Astrocyte of the spinal cord (primary cell): ENCODE results near the gene AKR1C1.
"Not testable (repeated sequence)": the region's sequence is repeated elsewhere in the genome, so short reads cannot be mapped to it uniquely, and the experiment has no call there.

Source experiments
- DNase-seq: peaks from one replicate; pipeline ENCODE4 v3.0.0; 2011; ENCODE audit warnings: low read depth, low spot score
- H3K4me3 ChIP-seq: 2 replicates; pipeline ENCODE4 v1.5.1; 2011; ENCODE audit warnings: low read depth, mild to moderate bottlenecking, low read length, moderate library complexity
- in situ Hi-C: cut with HindIII; loops from 2 replicates; pipeline ENCODE4 v1.10.0; 2017; ENCODE audit warnings: low sequenced_read_pairs
- TF ChIP-seq, protein P1 (sequence below): IDR thresholded peaks from 2 replicates; pipeline ENCODE4 v1.5.1; 2012; ENCODE audit warnings: low read depth, mild to moderate bottlenecking, low read length, inconsistent platforms

Gene AKR1C1

DNA sequence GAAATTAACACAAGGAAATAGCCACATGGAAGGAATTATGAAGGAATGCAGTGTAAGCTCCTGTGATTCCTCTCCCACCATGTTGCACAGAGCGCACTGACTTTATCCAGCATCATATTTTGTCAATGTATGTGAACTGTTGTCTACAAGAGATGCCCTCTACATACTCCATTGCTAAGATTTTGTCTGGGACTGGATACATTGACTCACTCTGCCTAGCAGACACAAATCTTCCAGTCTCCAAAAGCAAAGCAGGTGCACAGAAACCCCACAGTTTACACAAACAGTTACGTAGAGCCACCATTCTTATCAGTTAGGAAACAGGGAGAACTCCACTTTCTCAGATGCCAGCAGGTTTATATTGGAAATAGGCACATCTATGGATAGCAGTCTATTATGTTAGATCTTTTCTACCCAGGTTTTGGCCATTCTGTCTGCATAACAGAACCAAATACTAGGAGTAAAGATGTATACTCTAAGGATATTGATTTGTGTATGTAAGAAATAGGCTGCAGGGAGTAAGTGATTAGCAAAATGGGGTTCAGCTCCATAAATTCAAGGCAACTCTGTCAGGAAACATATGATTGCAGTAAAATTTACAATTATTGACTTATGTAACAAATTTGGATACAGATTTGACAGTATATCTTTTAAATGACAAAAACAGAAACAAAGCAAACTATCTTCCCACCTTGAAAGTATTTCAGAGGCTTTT is 39.0 kb downstream of the AKR1C1 start:
- TF ChIP-seq, protein P1, sequence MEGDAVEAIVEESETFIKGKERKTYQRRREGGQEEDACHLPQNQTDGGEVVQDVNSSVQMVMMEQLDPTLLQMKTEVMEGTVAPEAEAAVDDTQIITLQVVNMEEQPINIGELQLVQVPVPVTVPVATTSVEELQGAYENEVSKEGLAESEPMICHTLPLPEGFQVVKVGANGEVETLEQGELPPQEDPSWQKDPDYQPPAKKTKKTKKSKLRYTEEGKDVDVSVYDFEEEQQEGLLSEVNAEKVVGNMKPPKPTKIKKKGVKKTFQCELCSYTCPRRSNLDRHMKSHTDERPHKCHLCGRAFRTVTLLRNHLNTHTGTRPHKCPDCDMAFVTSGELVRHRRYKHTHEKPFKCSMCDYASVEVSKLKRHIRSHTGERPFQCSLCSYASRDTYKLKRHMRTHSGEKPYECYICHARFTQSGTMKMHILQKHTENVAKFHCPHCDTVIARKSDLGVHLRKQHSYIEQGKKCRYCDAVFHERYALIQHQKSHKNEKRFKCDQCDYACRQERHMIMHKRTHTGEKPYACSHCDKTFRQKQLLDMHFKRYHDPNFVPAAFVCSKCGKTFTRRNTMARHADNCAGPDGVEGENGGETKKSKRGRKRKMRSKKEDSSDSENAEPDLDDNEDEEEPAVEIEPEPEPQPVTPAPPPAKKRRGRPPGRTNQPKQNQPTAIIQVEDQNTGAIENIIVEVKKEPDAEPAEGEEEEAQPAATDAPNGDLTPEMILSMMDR: no peak
- in situ Hi-C loops: no loop called here
- no peak overlapping the region for H3K4me3 ChIP-seq
- DNase-seq: no peak

DNA sequence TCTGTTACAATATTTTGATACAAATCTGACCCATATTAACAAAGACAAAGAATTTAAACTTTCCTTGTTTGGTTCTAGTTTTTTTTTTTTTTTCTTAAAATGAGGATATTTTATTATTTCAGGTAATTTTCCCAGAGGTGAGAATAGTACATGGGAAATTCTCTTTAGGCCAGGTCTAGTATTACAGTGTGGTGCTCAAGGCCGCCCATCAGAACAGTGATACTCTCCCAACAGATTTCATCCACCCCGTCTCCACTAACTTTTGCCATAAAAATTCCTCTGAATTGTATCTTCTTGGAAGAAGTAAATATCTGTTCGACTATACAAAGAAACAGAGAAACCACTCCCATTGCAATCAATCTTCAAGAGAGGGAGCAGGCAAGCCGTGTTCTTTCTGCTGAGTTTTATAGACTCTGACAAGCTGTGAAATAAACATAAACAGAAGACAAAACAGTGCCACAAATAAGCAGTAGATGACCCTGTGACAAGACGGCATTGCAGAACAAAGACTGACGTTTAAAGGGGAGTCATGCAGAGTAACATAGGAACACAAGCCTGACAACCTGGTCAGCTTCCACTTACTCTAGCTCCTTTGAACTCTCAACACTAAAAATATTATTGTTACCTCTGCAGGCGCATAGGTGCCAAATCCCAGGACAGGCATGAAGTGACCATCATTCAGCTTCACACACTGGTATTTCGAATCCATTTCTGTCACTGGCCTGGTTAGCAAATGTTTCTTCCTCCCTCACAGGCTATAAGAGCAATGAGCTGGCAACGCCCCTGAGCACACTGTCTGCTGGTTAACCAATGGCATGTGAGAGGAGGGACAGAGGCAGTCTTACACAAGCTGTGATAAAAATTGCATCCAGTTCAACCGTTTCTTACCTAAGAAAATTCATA is 40.2 kb downstream of the AKR1C1 start, which contains the start of gene AKR1C2:
Gene AKR1C2 (minus strand): TSS at position 731 of the 903 bp plus-strand sequence. CDS start 22 bp downstream, at position 709.
- H3K4me3 ChIP-seq, in situ Hi-C loops, DNase-seq: not testable (repeated sequence)

DNA sequence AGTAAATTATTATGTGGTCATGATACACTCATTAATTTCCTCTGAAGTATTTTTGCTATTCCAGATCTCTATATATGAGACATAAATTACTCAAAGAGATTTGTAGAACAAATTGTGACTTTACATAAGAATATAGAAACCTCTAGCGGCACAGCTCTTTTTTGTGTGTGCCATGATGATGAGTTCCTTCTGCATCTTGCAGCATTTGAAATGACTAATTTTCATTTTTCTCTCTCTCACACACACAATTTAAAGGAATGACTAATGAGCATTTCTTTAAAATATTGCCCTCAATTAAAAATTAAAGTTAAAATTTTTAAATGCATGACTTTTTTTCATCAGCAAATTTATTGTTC is 40.8 kb downstream of the AKR1C1 start:
- in situ Hi-C loops, DNase-seq, H3K4me3 ChIP-seq: not testable (repeated sequence)

DNA sequence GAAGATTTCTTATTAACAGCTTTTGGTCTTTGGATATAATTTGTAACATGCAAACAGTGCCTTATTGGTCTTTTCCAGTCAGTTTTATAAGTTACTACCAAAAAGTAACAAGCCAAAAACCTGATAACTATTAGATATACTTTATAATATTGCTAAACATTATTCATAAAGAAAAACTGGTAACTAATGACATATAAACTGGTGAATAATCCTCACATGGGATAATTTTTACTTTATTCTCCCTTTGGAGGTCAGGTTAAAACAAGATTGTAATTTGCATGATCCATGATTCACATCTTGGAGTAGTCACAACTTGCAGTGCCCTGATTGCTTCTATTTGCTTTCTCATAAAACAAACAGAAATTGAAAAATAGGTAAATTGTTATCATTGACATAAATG is 41.3 kb downstream of the AKR1C1 start:
- in situ Hi-C loops, H3K4me3 ChIP-seq, DNase-seq: not testable (repeated sequence)

DNA sequence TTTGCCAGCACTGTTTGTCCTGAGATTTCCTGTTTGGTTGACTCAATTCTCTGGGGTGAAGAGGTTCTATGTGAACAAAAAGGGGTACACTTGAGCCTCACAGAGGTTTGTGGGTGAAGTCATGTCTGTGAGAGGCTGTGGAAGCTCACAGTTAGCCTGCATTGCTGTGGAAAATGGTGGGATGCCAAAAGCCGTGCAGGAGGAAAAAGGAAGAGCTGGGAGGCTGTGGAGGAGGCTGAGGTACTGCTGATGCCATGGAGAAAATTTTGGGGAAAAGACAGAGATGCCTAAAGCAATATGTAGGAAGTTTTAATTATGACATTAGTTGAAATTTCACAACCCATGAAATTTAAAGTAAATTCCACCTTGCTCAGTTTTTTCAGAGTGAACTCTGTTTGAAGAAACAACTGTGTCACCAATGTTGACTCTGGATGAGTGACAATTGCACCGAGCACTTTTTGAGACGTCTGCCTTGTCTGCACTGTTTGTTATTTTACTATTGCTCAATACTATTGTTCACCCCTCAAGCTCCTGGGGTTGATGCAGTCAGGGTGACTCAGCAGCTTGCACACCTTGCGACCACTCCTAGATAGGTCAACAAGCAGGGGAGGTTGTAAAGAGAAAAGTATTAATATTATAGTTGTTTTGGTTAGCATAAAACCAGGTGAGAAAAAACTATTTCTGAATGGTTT is 45.8 kb downstream of the AKR1C1 start:
- in situ Hi-C loops, DNase-seq: not testable (repeated sequence)

DNA sequence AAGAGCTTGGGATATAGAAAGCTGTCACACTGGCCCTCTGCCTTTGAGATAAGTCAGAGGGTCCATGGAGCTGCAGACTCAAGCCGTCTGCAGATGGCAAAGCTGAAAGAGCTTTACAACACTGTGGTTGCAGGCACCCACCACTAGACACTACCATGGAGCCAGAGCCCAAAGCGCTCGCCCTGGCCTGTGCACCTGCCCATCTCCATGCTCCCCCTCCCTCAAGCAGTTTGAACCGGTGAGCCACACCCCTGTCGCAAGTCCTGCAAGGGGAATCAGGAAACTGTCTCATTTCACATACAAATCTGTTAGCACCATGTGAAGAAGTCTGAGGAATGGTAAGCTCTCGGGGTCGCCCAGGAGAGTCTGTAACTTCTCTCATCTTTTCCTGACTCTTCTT is 46.8 kb downstream of the AKR1C1 start:
- H3K4me3 ChIP-seq, DNase-seq, in situ Hi-C loops: not testable (repeated sequence)

More for the DNA sequence above, 45.8 kb downstream of the AKR1C1 start:
- H3K4me3 ChIP-seq: not testable (repeated sequence)

DNA sequence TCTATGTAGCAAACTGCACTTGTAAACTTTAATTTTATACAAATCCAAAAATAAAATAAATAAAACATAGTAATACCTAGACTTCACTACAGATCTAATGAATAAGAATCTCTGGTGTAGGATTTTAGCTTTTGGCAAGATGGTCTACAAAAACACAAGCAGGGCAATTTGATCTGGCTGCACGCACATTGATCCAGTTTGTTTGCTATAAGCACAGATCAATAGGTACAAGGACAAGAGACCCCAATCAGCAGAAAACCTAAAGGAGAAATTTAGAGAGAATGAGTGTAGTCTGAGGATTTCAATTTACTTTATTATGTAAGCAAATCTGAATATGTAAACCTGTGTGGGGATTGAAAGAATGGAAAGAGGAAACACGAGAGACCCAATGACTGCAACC is 48.2 kb downstream of the AKR1C1 start:
- in situ Hi-C loops, DNase-seq, H3K4me3 ChIP-seq: not testable (repeated sequence)

DNA sequence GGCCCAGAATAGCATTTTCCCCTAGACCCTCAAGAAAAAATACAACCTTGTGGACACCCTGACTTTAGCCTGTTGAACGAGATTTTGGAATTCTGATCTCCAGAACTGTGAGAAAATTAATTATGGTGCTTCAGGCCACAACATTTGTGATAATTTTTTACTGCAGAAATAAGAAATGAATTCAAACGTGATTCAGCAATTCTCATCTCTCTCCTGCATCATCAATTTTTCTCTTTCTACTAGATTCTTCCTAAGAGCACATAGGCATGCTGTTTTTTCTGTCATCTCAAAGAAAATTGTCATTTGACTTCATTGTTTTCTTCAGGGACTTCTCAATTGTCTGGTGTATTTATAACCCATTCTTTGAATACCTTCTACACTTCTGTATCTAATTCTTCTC is 49.4 kb downstream of the AKR1C1 start:
- H3K4me3 ChIP-seq: no peak overlapping the region
- in situ Hi-C loops: no loop called here
- TF ChIP-seq, protein P1: no peak
- DNase-seq: no peak

DNA sequence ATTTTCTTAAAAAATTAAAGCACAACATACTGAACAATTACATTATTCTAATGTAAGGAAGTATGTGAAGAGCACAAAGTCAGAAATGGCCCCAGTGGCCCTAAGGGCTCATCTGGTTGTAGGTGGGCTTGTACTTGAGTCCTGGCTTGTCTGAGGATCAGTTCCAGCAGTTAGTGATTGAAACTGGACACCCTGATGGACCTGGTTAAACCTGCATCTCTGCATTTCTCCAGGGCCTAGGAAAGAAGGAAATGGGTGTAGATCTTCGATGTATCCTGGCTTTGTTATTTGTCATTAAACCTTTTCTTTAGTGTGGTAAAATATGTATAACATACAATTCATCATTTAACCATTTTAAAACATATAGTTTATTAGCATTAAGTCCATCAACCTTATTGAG is 50.2 kb downstream of the AKR1C1 start:
- no peak overlapping the region for H3K4me3 ChIP-seq
- DNase-seq: no peak
- in situ Hi-C loops: no loop called here
- TF ChIP-seq, protein P1: no peak

DNA sequence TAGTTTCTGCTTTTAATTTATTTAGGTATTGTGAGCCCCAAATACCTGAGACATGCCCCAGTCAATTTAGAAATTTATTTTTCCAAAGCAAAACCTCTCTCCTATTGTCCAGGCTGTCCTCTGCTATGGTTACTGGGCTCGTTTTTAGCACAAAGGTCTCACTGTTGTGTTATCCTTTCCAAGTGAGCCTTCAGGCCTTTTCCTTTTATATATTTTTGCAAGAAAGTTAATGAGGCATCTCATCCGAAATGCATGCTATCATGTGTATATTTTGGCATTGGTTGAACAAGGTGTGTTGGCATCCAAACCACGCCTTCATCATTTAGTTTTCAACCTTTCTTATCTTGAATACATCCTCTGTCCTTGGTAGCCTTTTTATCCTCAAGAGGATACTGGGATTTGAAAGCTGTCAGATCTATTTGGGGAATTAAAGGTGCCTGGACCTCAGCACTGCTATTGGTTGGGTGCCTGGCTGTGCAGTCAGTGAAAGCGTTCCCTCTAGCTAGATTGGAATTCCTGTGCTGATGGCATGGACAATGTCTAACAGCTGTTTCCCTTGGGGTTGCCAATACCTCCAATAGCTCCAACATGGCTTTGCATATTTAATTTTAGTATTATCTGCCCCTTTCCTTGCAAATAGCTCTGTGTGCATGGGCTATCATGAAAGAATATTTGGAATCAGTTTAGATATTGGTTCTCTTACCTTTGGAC is 51.1 kb downstream of the AKR1C1 start:
- in situ Hi-C loops, H3K4me3 ChIP-seq, DNase-seq: not testable (repeated sequence)
